ENCODE results near the gene EIF5A2.
"Not testable (repeated sequence)": the region's sequence is repeated elsewhere in the genome, so short reads cannot be mapped to it uniquely, and the experiment has no call there.

DNA sequence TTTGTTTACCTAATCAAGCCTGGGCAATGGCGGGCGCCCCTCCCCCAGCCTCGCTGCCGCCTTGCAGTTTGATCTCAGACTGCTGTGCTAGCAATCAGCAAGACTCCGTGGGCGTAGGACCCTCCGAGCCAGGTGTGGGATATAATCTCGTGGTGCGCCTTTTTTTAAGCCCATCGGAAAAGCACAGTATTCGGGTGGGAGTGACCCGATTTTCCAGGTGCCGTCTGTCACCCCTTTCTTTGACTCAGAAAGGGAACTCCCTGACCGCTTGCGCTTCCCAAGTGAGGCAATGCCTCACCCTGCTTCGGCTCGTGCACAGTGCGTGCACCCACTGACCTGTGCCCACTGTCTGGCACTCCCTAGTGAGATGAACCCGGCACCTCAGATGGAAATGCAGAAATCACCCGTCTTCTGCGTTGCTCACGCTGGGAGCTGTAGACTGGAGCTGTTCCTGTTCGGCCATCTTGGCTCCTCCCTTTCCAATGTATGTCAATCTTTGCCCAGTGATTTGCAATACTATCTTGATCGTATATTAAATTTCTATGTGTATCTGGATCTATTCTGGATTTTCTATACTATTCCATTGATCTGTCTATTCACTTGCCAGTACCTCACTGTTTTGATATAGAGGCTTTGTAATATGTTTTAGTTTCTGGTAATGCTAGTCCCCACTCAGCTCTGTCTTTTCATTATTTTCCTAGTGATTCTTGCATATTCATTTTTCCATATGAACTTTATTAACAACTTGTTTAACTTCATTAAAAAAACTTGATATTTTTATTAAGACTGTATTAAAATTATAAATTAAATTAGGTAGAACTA lies 24.1 kb downstream of the EIF5A2 start:
- TF ChIP-seq, protein P1, sequence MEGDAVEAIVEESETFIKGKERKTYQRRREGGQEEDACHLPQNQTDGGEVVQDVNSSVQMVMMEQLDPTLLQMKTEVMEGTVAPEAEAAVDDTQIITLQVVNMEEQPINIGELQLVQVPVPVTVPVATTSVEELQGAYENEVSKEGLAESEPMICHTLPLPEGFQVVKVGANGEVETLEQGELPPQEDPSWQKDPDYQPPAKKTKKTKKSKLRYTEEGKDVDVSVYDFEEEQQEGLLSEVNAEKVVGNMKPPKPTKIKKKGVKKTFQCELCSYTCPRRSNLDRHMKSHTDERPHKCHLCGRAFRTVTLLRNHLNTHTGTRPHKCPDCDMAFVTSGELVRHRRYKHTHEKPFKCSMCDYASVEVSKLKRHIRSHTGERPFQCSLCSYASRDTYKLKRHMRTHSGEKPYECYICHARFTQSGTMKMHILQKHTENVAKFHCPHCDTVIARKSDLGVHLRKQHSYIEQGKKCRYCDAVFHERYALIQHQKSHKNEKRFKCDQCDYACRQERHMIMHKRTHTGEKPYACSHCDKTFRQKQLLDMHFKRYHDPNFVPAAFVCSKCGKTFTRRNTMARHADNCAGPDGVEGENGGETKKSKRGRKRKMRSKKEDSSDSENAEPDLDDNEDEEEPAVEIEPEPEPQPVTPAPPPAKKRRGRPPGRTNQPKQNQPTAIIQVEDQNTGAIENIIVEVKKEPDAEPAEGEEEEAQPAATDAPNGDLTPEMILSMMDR (IDR thresholded peaks at IDR 0.05; ENCODE audit: low read depth, low read length) = not testable (repeated sequence)
- TF ChIP-seq EZH2phosphoT487 (IDR thresholded peaks at IDR 0.05; ENCODE audit: low read depth) = not testable (repeated sequence)

All from OCI-LY3 (cell line).